ENCODE measurements around the gene IDH1.

IDH1 gene

DNA sequence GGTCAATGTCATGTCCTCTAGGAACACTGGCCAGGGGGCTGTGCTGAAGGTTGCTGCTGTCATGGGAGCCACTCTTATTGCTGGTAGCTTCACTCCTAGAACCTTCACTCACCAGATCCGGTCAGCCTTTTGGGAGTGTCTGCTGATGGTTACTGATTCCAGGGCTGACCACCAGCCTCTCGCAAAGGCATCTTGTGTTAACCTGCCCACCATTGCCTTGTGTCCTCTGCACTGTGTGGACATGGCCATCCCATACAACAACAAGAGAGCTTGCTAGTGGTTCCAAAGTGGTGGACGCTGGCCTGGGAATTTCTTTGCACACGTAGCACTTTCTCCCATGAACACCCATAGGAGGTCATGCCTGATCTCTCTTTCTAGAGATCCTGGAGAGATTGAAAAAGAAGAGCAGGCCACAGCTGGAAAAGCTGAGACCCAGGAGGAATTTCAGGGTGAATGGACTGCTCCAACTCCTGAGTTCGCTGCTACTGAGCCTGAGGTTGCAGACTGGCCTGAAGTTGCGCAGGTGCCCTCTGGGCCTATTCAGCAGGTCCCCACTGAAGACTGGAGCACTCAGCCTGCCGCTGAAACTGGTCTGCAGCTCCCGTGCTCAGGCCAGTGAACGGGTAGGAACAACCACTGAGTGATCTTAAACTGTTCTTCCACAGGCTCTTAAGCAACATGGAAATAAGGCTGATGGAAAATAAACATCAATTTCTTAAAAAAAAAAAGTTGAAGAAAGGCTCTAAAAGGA lies 46.4 kb downstream of the IDH1 start:
- DNase-seq, result no peak

DNA sequence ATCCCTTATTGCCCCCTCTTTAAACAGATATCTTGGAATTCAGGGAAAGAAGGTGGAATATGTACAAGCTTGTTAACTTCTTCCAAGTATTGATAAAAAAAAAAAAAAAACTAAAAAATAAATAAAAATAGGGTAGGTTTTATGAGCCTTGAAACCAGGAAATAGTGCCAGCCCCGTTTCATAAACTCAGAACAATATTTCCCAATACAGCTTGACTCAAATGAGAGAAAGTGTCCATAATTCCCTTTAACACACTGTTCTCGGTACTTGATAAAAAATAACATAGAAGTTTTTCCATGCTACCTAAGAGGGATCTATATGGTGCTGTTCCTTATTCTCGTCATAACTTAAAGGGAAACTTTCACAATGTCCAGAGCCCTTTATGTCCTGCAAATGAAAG lies 47.1 kb downstream of the IDH1 start:
- no peak for DNase-seq

DNA sequence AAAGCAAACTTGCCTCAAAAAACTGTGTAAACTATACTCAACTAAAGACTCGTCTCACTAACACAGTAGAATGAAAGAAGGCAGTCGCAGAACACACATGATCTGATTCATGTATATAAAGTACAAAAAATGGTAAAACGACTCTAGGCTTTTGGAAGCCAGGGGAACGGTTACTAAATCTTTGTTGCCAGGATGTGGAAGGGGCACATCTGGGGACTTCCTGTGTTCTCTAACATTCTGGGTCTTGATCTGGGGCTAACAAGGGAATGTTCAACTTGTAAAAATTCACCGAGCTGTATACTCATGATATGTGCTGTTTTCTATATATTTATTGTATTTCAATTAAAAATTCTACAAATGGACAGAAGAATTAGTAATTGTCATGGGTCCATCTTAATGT lies 50.7 kb downstream of the IDH1 start:
- no peak for DNase-seq

DNA sequence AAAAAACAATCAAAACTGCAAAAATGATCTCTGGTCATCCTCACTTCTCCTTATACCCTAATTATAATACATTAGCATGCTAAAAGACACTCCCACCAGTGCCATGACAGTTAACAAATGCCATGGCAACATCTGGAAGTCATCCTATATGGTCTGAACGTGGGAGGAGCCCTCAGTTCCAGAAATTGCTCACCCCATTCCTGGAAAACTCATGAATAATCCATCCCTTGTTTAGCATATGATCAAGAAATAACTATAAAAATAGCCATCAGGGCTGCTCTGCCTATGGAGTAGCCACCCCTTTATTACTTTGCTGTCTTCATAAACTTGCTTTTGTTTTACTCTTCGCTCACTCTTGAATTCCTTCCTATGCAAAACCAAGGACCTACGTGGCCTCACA lies 59.3 kb downstream of the IDH1 start:
- DNase-seq, result no peak

DNA sequence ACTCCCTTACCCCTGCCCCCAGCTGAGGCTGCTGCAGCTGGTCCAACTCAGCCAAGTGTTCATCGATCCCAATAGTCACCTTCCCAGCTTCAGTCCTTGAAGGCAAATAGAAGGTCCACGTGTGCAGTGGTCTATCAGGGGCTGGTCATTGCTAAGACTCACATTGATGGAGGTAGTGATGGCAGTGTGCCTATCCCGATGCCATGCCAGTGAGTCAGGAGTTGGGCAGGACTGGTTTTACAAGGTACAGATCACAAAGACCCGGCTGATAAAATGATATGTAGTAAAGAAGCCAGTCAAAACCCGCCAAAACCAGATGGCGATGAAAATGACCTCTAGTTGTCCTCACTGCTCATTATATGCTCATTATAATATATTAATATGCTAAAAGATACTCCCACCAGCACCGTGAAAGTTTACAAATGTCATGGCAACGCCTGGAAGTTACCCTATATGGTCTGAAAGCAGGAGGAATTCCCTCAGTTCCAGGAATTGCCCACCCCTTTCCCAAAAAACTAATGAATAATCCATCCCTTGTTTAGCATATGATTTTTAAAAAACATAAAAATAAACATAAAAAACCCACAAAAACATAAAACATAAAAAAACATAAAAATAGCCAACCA lies 62.1 kb downstream of the IDH1 start:
- no peak for DNase-seq

DNA sequence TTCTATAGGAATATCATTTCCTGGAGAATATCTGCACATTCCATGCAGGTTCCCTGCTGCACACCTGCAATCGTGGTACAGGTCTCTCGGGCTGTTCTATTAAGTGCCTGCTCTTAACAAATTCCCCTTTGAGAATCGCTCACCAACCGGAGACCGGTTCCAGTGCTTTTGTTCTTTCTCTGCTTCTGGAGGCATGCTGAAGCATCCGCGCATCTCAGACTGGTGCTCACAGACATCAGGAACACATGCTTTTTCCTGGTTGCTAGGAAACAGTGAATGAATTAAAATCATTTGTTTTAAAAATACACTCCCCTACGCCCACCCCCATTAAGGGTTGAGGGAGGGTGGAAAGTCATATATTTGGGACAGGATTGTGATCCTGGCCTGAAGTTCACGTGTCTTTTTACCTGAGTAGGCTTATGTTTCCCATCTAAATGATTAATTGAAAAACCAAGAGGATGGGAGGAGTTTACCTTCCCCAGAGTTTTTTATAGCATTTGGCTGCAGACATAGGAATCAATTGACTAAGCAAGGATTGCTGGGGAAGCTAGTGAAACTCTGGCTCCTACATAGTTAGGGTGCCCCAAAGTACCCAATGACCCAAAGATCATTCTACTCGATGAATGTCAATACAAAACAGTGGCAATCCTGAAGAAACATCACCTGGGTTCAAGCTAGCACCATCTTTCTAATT lies 64.9 kb downstream of the IDH1 start, which contains the start of gene C2orf80:
Gene C2orf80 (minus strand): TSS at position 221 of the 694 bp plus-strand sequence. CDS start 3,044 bp downstream, outside the sequence.
- DNase-seq, result no peak

DNA sequence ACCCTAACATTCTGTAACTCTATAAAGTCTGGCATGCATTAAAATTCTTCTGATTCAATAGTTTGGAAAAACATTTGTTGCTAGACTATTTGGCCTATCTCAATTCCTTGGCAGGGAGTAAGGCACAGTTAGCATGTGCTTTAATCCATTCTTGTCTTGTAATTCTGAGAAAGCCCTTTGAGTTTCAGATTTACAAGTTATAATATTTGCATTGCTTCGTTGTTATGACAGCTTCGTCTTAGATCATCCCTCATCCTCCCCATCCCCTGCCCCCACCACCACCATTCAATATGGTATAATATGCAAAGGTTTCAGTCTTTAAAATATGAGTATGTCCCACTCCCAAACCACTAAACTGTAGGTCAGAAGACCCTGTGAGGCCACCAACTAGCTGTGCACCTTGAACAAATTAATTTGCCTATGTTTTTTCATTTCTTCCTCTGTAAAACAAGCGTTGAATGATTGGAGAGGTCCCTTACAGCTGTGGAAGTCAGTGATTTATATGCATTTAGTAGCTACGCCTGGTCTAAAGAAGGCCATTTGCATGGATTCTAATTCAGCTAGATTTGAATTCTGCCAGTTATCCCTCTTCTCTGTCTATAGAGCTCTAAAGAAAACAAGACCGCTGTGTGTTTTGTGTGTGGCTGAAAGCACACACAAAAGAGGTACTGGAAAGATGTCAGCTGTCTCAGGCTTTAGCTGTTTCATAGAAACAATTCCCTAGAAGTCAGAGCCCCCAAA lies 65.6 kb downstream of the IDH1 start:
- no peak for DNase-seq

DNA sequence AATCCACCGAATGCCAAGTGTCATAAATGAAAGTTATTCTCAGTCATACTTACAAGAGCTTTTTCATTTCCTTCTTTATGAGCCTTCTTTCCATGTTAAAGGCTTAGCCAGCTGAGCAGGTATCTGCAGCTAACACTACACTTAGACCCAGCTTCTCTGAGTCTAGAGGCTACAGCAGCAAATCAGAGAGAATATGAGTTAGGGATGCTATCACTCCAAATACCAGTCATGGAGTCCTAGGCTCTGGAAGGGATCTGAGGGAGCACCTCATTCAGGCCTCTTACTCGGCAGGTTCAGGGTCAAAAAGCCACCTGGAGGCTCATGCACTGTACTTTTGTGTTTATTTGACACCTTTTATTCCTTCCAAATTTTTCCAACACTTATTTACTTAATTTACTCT lies 68.0 kb downstream of the IDH1 start:
- DNase-seq, result no peak

DNA sequence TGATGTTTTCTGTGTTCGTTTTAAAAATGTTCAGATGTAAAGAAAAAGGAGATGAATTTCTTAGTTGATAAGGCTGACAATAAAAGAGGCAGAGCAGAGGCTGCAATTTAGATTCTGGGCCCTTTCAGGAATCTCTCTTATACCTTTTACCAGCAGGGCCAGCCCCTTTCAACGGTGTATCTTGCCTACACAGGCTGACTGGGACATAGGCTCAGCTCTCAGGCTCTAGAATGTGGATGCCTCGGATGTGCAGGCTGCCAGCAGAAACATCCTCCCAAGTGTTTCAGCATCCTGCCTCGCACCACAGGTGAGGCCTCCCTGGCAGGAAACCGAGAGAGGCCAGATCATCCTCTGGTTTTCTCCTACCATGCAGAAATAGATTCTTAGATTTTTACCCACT lies 68.4 kb downstream of the IDH1 start:
- no peak for DNase-seq
